Measurements from ENCODE around the gene ZNF568.

ZNF568 gene

DNA sequence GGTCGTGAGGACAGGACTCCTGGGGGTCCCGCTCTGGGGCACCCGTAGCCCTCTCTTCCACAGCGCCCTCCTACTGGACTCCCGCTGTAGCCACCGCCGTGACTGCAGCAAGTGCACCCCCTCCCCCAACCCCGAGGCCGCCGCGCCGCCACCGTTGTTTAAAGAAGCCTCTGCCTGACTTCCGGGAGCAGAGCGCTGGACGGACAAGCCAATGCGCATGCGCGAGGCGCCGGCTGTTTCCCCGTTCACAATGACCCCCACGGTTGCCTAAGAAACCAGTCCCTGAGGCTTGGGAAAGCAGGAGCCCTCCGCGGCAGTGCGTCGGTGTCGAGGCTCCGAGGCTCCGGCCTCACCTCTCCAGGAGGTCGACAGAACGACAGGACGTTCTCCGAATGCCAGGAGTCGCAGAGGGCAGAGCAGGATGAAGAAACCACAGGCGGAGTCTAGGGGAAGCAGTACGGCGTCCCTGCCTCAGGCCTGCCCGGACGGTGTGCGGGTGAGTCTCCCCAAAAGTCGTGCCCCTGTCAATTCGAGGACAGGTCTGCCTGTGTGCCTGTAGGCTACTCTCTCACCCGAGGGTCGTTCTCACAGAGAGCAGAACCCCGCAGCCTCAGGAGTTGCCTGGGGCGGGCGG is 91.6 kb downstream of the ZNF568 start:
- DNase-seq = no peak

DNA sequence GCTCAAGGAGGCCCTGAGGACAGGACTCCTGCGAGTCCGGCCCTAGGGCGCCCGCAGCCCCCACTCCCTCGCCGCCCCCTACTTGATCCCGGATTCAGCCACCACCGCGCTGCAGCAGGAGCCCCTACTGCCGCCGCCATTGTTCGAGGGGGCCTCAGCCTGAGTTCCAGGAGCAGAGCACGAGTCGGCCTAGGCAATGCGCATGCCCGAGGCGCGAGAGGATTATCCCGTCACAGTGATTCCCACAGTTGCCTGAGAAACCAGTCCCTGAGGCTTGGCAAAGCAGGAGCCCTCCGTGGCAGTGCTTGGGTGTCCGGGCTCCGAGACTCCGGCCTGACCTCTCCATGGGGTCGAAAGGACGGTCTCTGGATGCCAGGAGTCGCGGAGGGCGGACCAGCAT is 93.7 kb downstream of the ZNF568 start:
- DNase-seq = no peak

DNA sequence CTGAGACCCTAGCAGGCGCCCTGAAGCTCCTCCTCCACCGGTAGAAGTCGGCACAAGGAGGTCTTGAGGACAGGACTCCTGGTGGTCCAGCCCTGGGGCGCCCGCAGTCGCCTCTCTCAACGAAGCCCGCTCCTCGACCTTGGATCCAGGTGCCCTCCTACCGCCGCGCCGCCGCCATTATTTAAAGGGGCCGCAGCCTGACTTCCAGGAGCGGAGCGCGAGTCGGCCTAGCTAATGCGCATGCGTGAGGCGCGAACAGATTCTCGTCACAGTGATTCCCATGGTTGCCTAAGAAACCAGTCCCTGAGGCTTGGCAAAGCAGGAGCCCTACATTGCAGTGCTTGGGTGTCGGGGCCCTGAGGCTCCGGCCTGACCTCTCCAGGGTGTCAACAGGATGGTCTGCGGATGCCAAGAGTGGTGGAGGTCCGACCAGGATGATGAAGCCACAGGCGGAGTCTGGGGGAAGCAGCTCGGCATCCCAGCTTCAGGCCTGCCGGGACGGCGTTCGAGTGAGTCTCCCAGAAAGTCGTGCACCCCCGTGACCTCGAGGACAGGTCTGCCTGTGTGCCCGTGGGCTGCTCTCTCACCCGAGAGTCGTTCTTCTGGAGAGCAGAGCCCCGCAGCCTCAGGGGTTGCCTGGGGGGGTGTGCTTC is 96.1 kb downstream of the ZNF568 start:
- DNase-seq = no peak

DNA sequence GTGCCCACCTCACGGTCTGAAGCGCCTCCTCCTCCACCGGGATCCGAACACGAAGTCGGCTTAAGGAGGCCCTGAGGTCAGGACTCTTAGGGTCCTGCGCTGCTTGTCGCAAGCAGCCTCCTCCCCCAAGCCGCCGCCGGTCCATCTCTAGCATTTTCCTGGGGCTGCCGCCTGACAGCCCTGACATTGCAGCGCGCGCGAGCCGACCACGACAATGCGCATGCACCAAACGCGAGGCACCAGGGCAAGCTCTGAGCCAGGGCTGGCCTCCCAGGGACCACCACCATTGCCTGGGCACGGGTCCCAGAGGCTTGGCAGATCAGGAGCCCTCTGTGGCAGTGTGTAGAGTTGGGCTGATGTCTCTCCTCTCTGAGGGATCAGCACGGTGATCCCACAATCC is 98.3 kb downstream of the ZNF568 start:
- DNase-seq = no peak

DNA sequence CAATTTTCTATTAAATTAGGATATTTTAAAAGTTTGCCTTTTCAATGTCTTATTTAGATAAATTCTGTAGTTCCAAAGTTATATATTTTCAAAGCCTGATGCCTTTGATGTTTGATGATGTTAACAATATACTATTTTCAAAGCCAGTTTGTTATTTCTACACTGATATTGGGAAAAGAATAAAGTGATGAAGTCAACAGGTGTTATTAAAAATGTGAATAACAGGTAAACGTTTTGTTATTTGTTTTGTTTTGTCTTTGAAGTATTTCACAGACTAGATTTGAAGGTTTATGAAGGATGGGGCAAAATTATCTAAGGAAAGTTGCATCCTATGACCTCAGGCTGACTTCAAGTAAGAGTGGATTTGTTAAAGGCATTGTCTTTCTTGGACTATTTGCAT is 129.0 kb downstream of the ZNF568 start:
- no peak for DNase-seq

Measured in KG1 (cell line).